HCT116 (cell line): ENCODE results near the gene CYB5R3. TPM values are rescaled to one million over a fixed set of nuclear protein-coding genes. Genes with fewer than 3 reads are reported as not detected.

Source experiments
- ATAC-seq: fragments of 200-7000 bp; cut with Tn5 transposase; 2 replicates; pipeline ENCODE4 v1.9.1; 2020; ENCODE audit warnings: mild to moderate bottlenecking, moderate library complexity
- BruUV-seq: library from RNA; stranded (reverse); fragments of 400-500 nt; replicated peaks from 2 replicates; lab custom pipeline; 2021; lab: Mats Ljungman, UMichigan
- CTCF ChIA-PET: fragments of 300-600 bp; sonication (Branson Sonifier 250); formaldehyde crosslinking; loops from one replicate; lab custom pipeline; 2021; ENCODE audit warnings: antibody characterized with exemption; lab: Charles Lee
- POLR2A ChIA-PET: fragments of 300-600, 350-600 bp; sonication (Branson Sonifier 250); formaldehyde crosslinking; loops from one replicate; lab custom pipeline; 2021; ENCODE audit warnings: antibody characterized with exemption; lab: Charles Lee
- RAD21 ChIA-PET, 2 experiments: fragments of 300-600 bp; sonication (Branson Sonifier 250); formaldehyde crosslinking; loops; one replicate each; lab custom pipeline; 2023; ENCODE audit warnings: low total read pairs in 2 of 2; ENCODE audit not compliant: uncharacterized antibody in 2 of 2, unreplicated experiment in 2 of 2, low non-redundant PET in 1 of 2; lab: Charles Lee
- DNase-seq: peaks from one replicate; pipeline ENCODE4 v3.0.0-alpha.2; 2010; ENCODE audit warnings: low read depth, low spot score
- H2AFZ ChIP-seq: fragments of 200-600 bp; shearing (Covaris generic), sonication (generic); 2 replicates; pipeline ENCODE4 v1.6.1; 2017; ENCODE audit warnings: low read depth, mixed run types, mixed read lengths, antibody characterized with exemption, low read length; ENCODE audit not compliant: poor library complexity, severe bottlenecking
- H3K27ac ChIP-seq: 2 replicates; pipeline ENCODE4 v1.5.1; 2012; ENCODE audit warnings: low read depth, low read length
- H3K27me3 ChIP-seq: fragments of 200-600 bp; sonication (generic); 2 replicates; pipeline ENCODE4 v1.6.1; 2016; ENCODE audit warnings: mixed run types, low read length, mixed read lengths; ENCODE audit not compliant: insufficient read depth
- H3K36me3 ChIP-seq, 2 experiments: fragments of 200-500 bp in 1 of 2; fragments of 200-600 bp in 1 of 2; sonication (Bioruptor generic) in 1 of 2; sonication (generic) in 1 of 2; 2 replicates each; pipeline versions ENCODE4 v1.5.1 to v1.6.1; 2014 to 2016; ENCODE audit warnings: low read length in 2 of 2, inconsistent platforms in 1 of 2, mixed read lengths in 1 of 2, mixed run types in 1 of 2; ENCODE audit not compliant: insufficient read depth in 2 of 2, control insufficient read depth in 1 of 2
- H3K4me1 ChIP-seq, 2 experiments: fragments of 200-600 bp in 1 of 2; sonication (generic) in 1 of 2; 2 replicates each; pipeline versions ENCODE4 v1.5.1 to v1.6.1; 2012 to 2017; ENCODE audit warnings: low read length in 2 of 2, inconsistent platforms in 1 of 2, mild to moderate bottlenecking in 1 of 2, mixed read lengths in 1 of 2, mixed run types in 1 of 2, moderate library complexity in 1 of 2; ENCODE audit not compliant: insufficient read depth in 2 of 2, control insufficient read depth in 1 of 2
- H3K4me2 ChIP-seq: fragments of 200-600 bp; sonication (generic); 2 replicates; pipeline ENCODE4 v1.6.1; 2017; ENCODE audit warnings: mixed run types, low read length, mixed read lengths
- H3K4me3 ChIP-seq, 2 experiments: fragments of 200-600 bp in 1 of 2; sonication (generic) in 1 of 2; replicated peaks in 1 of 2; 2 replicates each; pipeline ENCODE4 v1.5.1; 2011 to 2016; ENCODE audit warnings: low read length in 2 of 2, control low read depth in 1 of 2, low read depth in 1 of 2, mild to moderate bottlenecking in 1 of 2, mixed read lengths in 1 of 2, mixed run types in 1 of 2
- H3K79me2 ChIP-seq: fragments of 200-600 bp; sonication (generic); 2 replicates; pipeline ENCODE4 v1.6.1; 2017; ENCODE audit warnings: mild to moderate bottlenecking, mixed run types, low read length, moderate library complexity, mixed read lengths; ENCODE audit not compliant: insufficient read depth
- H3K9ac ChIP-seq: fragments of 200-600 bp; sonication (generic); 2 replicates; pipeline ENCODE4 v1.6.1; 2016; ENCODE audit warnings: low read length, mixed read lengths
- H3K9me2 ChIP-seq: fragments of 200-600 bp; sonication (generic), shearing (Covaris generic); 2 replicates; pipeline ENCODE4 v1.6.1; 2017; ENCODE audit warnings: mixed run types, mild to moderate bottlenecking, moderate library complexity; ENCODE audit not compliant: insufficient read depth
- H3K9me3 ChIP-seq, 2 experiments: fragments of 200-500 bp in 1 of 2; fragments of 200-600 bp in 1 of 2; sonication (Bioruptor generic) in 1 of 2; sonication (generic) in 1 of 2; 2 replicates each; pipeline ENCODE4 v1.6.1; 2014 to 2017; ENCODE audit warnings: low read length in 2 of 2, mixed read lengths in 2 of 2, inconsistent platforms in 1 of 2, low read depth in 1 of 2, mild to moderate bottlenecking in 1 of 2, mixed run types in 1 of 2, moderate library complexity in 1 of 2; ENCODE audit not compliant: control insufficient read depth in 1 of 2, insufficient read depth in 1 of 2
- H4K20me1 ChIP-seq: fragments of 200-600 bp; sonication (generic), shearing (Covaris generic); 2 replicates; pipeline ENCODE4 v1.6.1; 2017; ENCODE audit warnings: mixed run types, mild to moderate bottlenecking, moderate library complexity; ENCODE audit not compliant: insufficient read depth
- CBX3 ChIP-seq: IDR thresholded peaks from 2 replicates; pipeline ENCODE4 v1.6.1; 2012; ENCODE audit warnings: low read depth
- EGR1 ChIP-seq: IDR thresholded peaks from 2 replicates; pipeline ENCODE4 v1.6.1; 2012; ENCODE audit warnings: low read depth
- ELF1 ChIP-seq: IDR thresholded peaks from 2 replicates; pipeline ENCODE4 v1.6.1; 2012; ENCODE audit warnings: low read depth, borderline replicate concordance
- EZH2 ChIP-seq: fragments of 200-600 bp; sonication (generic); IDR thresholded peaks from 2 replicates; pipeline ENCODE4 v1.6.1; 2017; ENCODE audit warnings: antibody characterized with exemption, mixed run types
- FOSL1 ChIP-seq: IDR thresholded peaks from 2 replicates; pipeline ENCODE4 v1.6.1; 2012; ENCODE audit warnings: low read depth
- JUND ChIP-seq: IDR thresholded peaks from 2 replicates; pipeline ENCODE4 v1.6.1; 2012
- POLR2A ChIP-seq: IDR thresholded peaks from 2 replicates; pipeline ENCODE4 v1.7.0; 2011; ENCODE audit warnings: borderline replicate concordance; ENCODE audit not compliant: insufficient read depth, insufficient read length; ENCODE audit errors: extremely low read depth
- POLR2AphosphoS5 ChIP-seq: IDR thresholded peaks from 2 replicates; pipeline ENCODE4 v1.6.1; 2011; ENCODE audit warnings: mild to moderate bottlenecking, low read depth, low read length, moderate library complexity
- SIN3A ChIP-seq: IDR thresholded peaks from 2 replicates; pipeline ENCODE4 v1.6.1; 2012; ENCODE audit warnings: low read depth
- SP1 ChIP-seq: IDR thresholded peaks from 2 replicates; pipeline ENCODE4 v1.6.1; 2012; ENCODE audit warnings: low read depth
- TCF7L2 ChIP-seq: IDR thresholded peaks from 2 replicates; pipeline ENCODE4 v1.7.0; 2011; ENCODE audit warnings: borderline replicate concordance, inconsistent platforms; ENCODE audit not compliant: insufficient read depth, insufficient read length; ENCODE audit errors: extremely low read depth
- YY1 ChIP-seq: IDR thresholded peaks from 2 replicates; pipeline ENCODE4 v1.6.1; 2011; ENCODE audit warnings: low read length, low read depth, moderate library complexity, mild to moderate bottlenecking; ENCODE audit not compliant: insufficient replicate concordance; ENCODE audit errors: extremely low read depth
- ZFX ChIP-seq: fragments of 450-650 bp; IDR thresholded peaks from 2 replicates; pipeline ENCODE4 v1.6.1; 2017
- ZNF274 ChIP-seq: fragments of 200-500 bp; sonication (Bioruptor generic); IDR thresholded peaks from 2 replicates; pipeline ENCODE4 v1.6.1; 2014; ENCODE audit warnings: mild to moderate bottlenecking, low read depth, low read length, inconsistent platforms
- intact Hi-C: fragments of 100-400 bp; cut with micrococcal nuclease; formaldehyde crosslinking; loops from 2 replicates; pipeline ENCODE4 v1.10.0; 2022
- total RNA-seq: library from RNA; stranded (reverse); gene quantifications from one replicate; pipeline ENCODE4 v1.2.1, GENCODE V29; 2021; ENCODE audit not compliant: unreplicated experiment
- TF ChIP-seq, protein P1 (sequence below): IDR thresholded peaks from 2 replicates; pipeline ENCODE4 v1.6.1; 2012; ENCODE audit warnings: low read depth
- TF ChIP-seq, protein P2 (sequence below): IDR thresholded peaks from 2 replicates; pipeline ENCODE4 v1.6.1; 2012
- TF ChIP-seq, protein P3 (sequence below): IDR thresholded peaks from 2 replicates; pipeline ENCODE4 v1.6.1; 2012
- TF ChIP-seq, protein P4 (sequence below): IDR thresholded peaks from 2 replicates; pipeline ENCODE4 v1.6.1; 2011; ENCODE audit warnings: mild to moderate bottlenecking, low read length, moderate library complexity; ENCODE audit not compliant: insufficient replicate concordance; ENCODE audit errors: extremely low read depth

Gene CYB5R3
- total RNA-seq, 1 experiment from 2014 or later, result 127 TPM

DNA sequence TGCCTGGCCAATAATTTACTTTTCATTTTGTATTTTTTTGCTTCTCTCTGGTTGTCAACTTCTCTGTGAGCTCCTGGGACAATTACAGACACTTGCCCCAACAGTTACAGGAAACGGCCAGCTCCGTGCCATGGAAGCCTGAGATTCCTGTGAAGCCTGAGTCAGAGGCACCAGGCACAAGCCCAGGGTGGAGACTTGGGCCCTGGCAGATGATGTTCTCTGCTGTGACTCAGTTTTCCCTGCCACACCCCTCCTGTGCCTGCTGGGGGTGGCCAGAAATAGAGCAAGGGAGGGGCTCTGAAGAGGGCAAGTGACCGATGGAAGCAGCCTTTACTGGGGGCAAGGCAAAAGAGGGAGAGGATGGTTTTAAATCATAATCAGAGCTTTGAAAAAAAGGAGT lies 13.7 kb downstream of the CYB5R3 start:
- ATAC-seq (peak; percentile 91), DNase-seq (peak; percentile 85)
- H2AFZ ChIP-seq, result no peak overlapping the region
- peak overlapping the region; percentile 90 for H3K27ac ChIP-seq
- ChIA-PET POLR2A (interaction anchor here (0.8 to 3.1 kb wide), 3 partner anchors 14 to 76 kb away, joined by 3 to 20 read pairs (median 17); partner anchors contain the start of genes CYB5R3 and POLDIP3), CTCF (interaction anchor here (1.7 kb wide), 1 partner anchor 14 kb away, joined by 6 read pairs; no protein-coding TSS in a partner anchor), RAD21 (no interaction called here)
- peak overlapping the region; percentile 77 for H3K4me2 ChIP-seq
- no peaks in the 10 kb centered on the region for H3K9me2 ChIP-seq
- peaks cover 34% of the 10 kb centered on the region for H3K79me2 ChIP-seq
- H3K9me3 ChIP-seq, result no peaks in the 10 kb centered on the region
- H3K36me3 ChIP-seq, result peaks cover 2 to 19% of the 10 kb centered on the region in 2 experiments; a peak in 2 of 4 replicates
- BruUV-seq, result TSS peak; percentile 99
- H3K9ac ChIP-seq, result peak overlapping the region; percentile 61
- intact Hi-C loops, result loop anchor here (10.0 kb wide), 1 partner anchor 229 kb away; no protein-coding TSS in a partner anchor
- no peaks in the 10 kb centered on the region for H3K27me3 ChIP-seq
- no peak for TF ChIP-seq TCF7L2
- peak; percentile 60 for TF ChIP-seq POLR2AphosphoS5
- TF ChIP-seq EGR1, result no peak
- TF ChIP-seq, protein P1, sequence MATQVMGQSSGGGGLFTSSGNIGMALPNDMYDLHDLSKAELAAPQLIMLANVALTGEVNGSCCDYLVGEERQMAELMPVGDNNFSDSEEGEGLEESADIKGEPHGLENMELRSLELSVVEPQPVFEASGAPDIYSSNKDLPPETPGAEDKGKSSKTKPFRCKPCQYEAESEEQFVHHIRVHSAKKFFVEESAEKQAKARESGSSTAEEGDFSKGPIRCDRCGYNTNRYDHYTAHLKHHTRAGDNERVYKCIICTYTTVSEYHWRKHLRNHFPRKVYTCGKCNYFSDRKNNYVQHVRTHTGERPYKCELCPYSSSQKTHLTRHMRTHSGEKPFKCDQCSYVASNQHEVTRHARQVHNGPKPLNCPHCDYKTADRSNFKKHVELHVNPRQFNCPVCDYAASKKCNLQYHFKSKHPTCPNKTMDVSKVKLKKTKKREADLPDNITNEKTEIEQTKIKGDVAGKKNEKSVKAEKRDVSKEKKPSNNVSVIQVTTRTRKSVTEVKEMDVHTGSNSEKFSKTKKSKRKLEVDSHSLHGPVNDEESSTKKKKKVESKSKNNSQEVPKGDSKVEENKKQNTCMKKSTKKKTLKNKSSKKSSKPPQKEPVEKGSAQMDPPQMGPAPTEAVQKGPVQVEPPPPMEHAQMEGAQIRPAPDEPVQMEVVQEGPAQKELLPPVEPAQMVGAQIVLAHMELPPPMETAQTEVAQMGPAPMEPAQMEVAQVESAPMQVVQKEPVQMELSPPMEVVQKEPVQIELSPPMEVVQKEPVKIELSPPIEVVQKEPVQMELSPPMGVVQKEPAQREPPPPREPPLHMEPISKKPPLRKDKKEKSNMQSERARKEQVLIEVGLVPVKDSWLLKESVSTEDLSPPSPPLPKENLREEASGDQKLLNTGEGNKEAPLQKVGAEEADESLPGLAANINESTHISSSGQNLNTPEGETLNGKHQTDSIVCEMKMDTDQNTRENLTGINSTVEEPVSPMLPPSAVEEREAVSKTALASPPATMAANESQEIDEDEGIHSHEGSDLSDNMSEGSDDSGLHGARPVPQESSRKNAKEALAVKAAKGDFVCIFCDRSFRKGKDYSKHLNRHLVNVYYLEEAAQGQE, result no peak
- TF ChIP-seq SIN3A, result peak; percentile 80
- TF ChIP-seq, protein P2, sequence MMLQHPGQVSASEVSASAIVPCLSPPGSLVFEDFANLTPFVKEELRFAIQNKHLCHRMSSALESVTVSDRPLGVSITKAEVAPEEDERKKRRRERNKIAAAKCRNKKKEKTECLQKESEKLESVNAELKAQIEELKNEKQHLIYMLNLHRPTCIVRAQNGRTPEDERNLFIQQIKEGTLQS, result no peak
- peak; percentile 18 for TF ChIP-seq YY1
- no peak for TF ChIP-seq EZH2
- TF ChIP-seq CBX3, result peak; percentile 88
- TF ChIP-seq ZFX, result no peak
- TF ChIP-seq POLR2A, result no peak
- TF ChIP-seq, protein P3, sequence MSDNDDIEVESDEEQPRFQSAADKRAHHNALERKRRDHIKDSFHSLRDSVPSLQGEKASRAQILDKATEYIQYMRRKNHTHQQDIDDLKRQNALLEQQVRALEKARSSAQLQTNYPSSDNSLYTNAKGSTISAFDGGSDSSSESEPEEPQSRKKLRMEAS, result peak; percentile 71
- TF ChIP-seq, protein P4, sequence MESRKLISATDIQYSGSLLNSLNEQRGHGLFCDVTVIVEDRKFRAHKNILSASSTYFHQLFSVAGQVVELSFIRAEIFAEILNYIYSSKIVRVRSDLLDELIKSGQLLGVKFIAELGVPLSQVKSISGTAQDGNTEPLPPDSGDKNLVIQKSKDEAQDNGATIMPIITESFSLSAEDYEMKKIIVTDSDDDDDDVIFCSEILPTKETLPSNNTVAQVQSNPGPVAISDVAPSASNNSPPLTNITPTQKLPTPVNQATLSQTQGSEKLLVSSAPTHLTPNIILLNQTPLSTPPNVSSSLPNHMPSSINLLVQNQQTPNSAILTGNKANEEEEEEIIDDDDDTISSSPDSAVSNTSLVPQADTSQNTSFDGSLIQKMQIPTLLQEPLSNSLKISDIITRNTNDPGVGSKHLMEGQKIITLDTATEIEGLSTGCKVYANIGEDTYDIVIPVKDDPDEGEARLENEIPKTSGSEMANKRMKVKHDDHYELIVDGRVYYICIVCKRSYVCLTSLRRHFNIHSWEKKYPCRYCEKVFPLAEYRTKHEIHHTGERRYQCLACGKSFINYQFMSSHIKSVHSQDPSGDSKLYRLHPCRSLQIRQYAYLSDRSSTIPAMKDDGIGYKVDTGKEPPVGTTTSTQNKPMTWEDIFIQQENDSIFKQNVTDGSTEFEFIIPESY, result peak; percentile 54
- TF ChIP-seq JUND, result peak; percentile 96
- TF ChIP-seq ELF1, result no peak
- peak; percentile 95 for TF ChIP-seq SP1
- TF ChIP-seq ZNF274, result no peak
- TF ChIP-seq FOSL1, result peak; percentile 93
- H3K4me3 ChIP-seq, result peak overlapping the region; percentile 9 to 44; a peak in 2 of 4 replicates
- peaks cover 14 to 52% of the 10 kb centered on the region in 2 experiments for H3K4me1 ChIP-seq
- no peaks in the 10 kb centered on the region for H4K20me1 ChIP-seq
